Activated T-cell treated with anti-CD3 and anti-CD28 coated beads, Interleukin-2, amount 50 U/mL, for 1 hour (primary cell): ENCODE data around the gene NUTF2.
"Not testable (repeated sequence)": the region's sequence is repeated elsewhere in the genome, so short reads cannot be mapped to it uniquely, and the experiment has no call there.

ENCODE experiments used
- DNase-seq: peaks from one replicate; pipeline ENCODE4 v3.0.0-alpha.2; 2020

Gene NUTF2

GRCh38 chr16:67846320-67847063 is at the start of gene NUTF2:
Gene NUTF2 (plus strand): TSS chr16:67846933. CDS start chr16:67865131, 18,198 bp downstream.
- DNase-seq = peak; percentile 96

GRCh38 chr16:67800338-67800926 is 46.3 kb upstream of the NUTF2 start:
- no peak for DNase-seq

GRCh38 chr16:67801241-67801640 is 45.5 kb upstream of the NUTF2 start:
- no peak for DNase-seq

GRCh38 chr16:67801883-67802282 is 44.9 kb upstream of the NUTF2 start:
- DNase-seq = no peak

GRCh38 chr16:67803894-67804293 is 42.8 kb upstream of the NUTF2 start:
- DNase-seq = no peak

- DNase-seq = no peak
Observed at GRCh38 chr16:67804853-67805542, 41.7 kb upstream of the NUTF2 start.

- no peak for DNase-seq
Observed at GRCh38 chr16:67805718-67806427, 40.9 kb upstream of the NUTF2 start.

- peak; percentile 91 for DNase-seq
Observed at GRCh38 chr16:67806428-67807147, 40.1 kb upstream of the NUTF2 start, which contains the start of the genes RANBP10 and TSNAXIP1. Gene RANBP10 (minus strand): TSS chr16:67806560. CDS start chr16:67806536, 24 bp downstream. Gene TSNAXIP1 (plus strand): TSS chr16:67806889. CDS start chr16:67807150, 261 bp downstream.

GRCh38 chr16:67807148-67807682 is 39.5 kb upstream of the NUTF2 start:
- DNase-seq = no peak

GRCh38 chr16:67811899-67812298 is 34.8 kb upstream of the NUTF2 start:
- DNase-seq = no peak

GRCh38 chr16:67814567-67814966 is 32.2 kb upstream of the NUTF2 start:
- DNase-seq = no peak

- no peak for DNase-seq
Observed at GRCh38 chr16:67820608-67821259, 26.0 kb upstream of the NUTF2 start.

GRCh38 chr16:67822511-67822910 is 24.2 kb upstream of the NUTF2 start:
- no peak for DNase-seq

GRCh38 chr16:67825119-67825518 is 21.6 kb upstream of the NUTF2 start:
- DNase-seq = no peak

- no peak for DNase-seq
Observed at GRCh38 chr16:67825906-67826305, 20.8 kb upstream of the NUTF2 start.

- DNase-seq = no peak
Observed at GRCh38 chr16:67828651-67829050, 18.1 kb upstream of the NUTF2 start.

GRCh38 chr16:67833030-67833414 is 13.7 kb upstream of the NUTF2 start:
- no peak for DNase-seq

GRCh38 chr16:67833415-67834241 is 13.1 kb upstream of the NUTF2 start:
- DNase-seq = peak; percentile 92

GRCh38 chr16:67834242-67834614 is 12.5 kb upstream of the NUTF2 start:
- DNase-seq = no peak

GRCh38 chr16:67837190-67837589 is 9.5 kb upstream of the NUTF2 start:
- not testable (repeated sequence) for DNase-seq

GRCh38 chr16:67837811-67838210 is 8.9 kb upstream of the NUTF2 start:
- no peak for DNase-seq
